ENCODE data around the gene TMED4.

Gene TMED4

GRCh38 chr7:44617225-44617890 lies 35.3 kb upstream of the TMED4 start:
- peak overlapping the region; percentile 30; the same call in 1 of the 2 replicates for H3K27ac ChIP-seq (ENCODE audit: low read length)
- no peaks in the 10 kb centered on the region for H3K9me3 ChIP-seq (replicated peaks; ENCODE audit: insufficient read depth, low read length)
- H3K4me1 ChIP-seq (ENCODE audit: low read length) = peaks cover 22% of the 10 kb centered on the region
- H2AFZ ChIP-seq (ENCODE audit: low read length) = no peak overlapping the region
- H3K4me3 ChIP-seq (ENCODE audit: low read length) = no peak overlapping the region
- DNase-seq = no peak
- H3K9ac ChIP-seq (ENCODE audit: low read length) = no peak overlapping the region
- H3K4me2 ChIP-seq (ENCODE audit: low read depth, low read length) = 0 out of 2 replicates have a peak overlapping the region, but pooled peaks have one; percentile 11
- no peaks in the 10 kb centered on the region for H3K27me3 ChIP-seq (replicated peaks; ENCODE audit: insufficient read depth, low read length)
- TF ChIP-seq EZH2 (optimal IDR thresholded peaks at IDR 0.05; ENCODE audit: low read depth, low read length) (no peak), EZH2phosphoT487 (IDR thresholded peaks at IDR 0.05; ENCODE audit: low read length) (no peak)
- TF ChIP-seq, protein P1, sequence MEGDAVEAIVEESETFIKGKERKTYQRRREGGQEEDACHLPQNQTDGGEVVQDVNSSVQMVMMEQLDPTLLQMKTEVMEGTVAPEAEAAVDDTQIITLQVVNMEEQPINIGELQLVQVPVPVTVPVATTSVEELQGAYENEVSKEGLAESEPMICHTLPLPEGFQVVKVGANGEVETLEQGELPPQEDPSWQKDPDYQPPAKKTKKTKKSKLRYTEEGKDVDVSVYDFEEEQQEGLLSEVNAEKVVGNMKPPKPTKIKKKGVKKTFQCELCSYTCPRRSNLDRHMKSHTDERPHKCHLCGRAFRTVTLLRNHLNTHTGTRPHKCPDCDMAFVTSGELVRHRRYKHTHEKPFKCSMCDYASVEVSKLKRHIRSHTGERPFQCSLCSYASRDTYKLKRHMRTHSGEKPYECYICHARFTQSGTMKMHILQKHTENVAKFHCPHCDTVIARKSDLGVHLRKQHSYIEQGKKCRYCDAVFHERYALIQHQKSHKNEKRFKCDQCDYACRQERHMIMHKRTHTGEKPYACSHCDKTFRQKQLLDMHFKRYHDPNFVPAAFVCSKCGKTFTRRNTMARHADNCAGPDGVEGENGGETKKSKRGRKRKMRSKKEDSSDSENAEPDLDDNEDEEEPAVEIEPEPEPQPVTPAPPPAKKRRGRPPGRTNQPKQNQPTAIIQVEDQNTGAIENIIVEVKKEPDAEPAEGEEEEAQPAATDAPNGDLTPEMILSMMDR (IDR thresholded peaks at IDR 0.05; ENCODE audit: low read length) = no peak
- peaks cover 10% of the 10 kb centered on the region; the same call in 1 of the 2 replicates for H4K20me1 ChIP-seq (ENCODE audit: insufficient read depth, low read length)
- H3F3A ChIP-seq (ENCODE audit: insufficient read depth, low read length) = peaks cover 16% of the 10 kb centered on the region
- H3K9me2 ChIP-seq (replicated peaks; ENCODE audit: insufficient read depth, low read length) = no peaks in the 10 kb centered on the region
- peaks cover 8% of the 10 kb centered on the region; the same call in 1 of the 2 replicates for H3K36me3 ChIP-seq (replicated peaks; ENCODE audit: insufficient read depth, low read length)
- H3K79me2 ChIP-seq (ENCODE audit: low read length) = peaks cover 97% of the 10 kb centered on the region

DNA sequence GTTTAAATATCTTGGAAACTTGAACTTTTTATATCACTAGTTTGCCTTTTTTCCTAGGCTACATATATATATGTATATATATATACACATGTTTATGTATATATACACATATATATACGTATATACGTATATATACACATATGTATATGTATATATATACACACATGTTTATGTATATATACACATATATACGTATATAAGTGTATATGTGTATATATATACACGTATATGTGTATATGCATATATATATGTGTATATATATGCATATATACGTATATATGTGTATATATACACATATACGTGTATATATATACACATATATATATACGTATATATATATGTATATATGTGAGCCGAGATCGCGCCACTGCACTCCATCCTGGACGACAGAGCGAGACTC lies 34.5 kb upstream of the TMED4 start:
- Histone ChIP-seq H3K79me2 (ENCODE audit: low read length) (peaks cover 97% of the 10 kb centered on the region), H3K4me3 (ENCODE audit: low read length) (no peak overlapping the region), H4K20me1 (ENCODE audit: insufficient read depth, low read length) (peaks cover 10% of the 10 kb centered on the region; the same call in 1 of the 2 replicates)

DNA sequence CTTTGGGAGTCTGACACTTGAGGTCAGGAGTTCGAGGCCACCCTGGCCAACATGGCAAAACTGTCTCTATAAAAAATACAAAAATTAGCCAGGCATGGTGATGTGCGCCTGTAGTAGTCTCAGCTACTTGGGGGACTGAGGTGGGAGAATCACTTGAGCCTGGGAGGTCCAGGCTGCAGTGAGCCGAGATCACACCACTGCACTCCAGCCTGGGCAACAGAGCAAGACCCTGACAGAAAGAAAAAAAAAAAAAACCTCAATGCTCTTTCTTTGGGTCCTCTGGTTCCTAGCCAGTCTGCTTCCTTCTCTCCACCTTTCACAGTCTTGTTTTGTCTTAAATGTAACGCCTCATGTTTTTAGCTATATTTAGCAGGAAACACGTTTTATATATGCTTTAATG lies 33.8 kb upstream of the TMED4 start:
- peaks cover 97% of the 10 kb centered on the region for H3K79me2 ChIP-seq (ENCODE audit: low read length)
- H3K4me3 ChIP-seq (ENCODE audit: low read length) = no peak overlapping the region
- no peak for DNase-seq
- H3K9me3 ChIP-seq (replicated peaks; ENCODE audit: insufficient read depth, low read length) = no peaks in the 10 kb centered on the region
- H3K27me3 ChIP-seq (replicated peaks; ENCODE audit: insufficient read depth, low read length) = no peaks in the 10 kb centered on the region
- H3K4me2 ChIP-seq (ENCODE audit: low read depth, low read length) = no peak overlapping the region
- TF ChIP-seq, protein P1 (IDR thresholded peaks at IDR 0.05; ENCODE audit: low read length) = no peak
- TF ChIP-seq EZH2 (optimal IDR thresholded peaks at IDR 0.05; ENCODE audit: low read depth, low read length) (no peak), EZH2phosphoT487 (IDR thresholded peaks at IDR 0.05; ENCODE audit: low read length) (no peak)
- peaks cover 8% of the 10 kb centered on the region; the same call in 1 of the 2 replicates for H3K36me3 ChIP-seq (replicated peaks; ENCODE audit: insufficient read depth, low read length)
- H4K20me1 ChIP-seq (ENCODE audit: insufficient read depth, low read length) = peaks cover 10% of the 10 kb centered on the region; the same call in 1 of the 2 replicates
- no peak overlapping the region for H3K9ac ChIP-seq (ENCODE audit: low read length)
- H3K9me2 ChIP-seq (replicated peaks; ENCODE audit: insufficient read depth, low read length) = no peaks in the 10 kb centered on the region
- peaks cover 15% of the 10 kb centered on the region for H3K4me1 ChIP-seq (ENCODE audit: low read length)
- H2AFZ ChIP-seq (ENCODE audit: low read length) = no peak overlapping the region
- no peak overlapping the region for H3K27ac ChIP-seq (ENCODE audit: low read length)
- H3F3A ChIP-seq (ENCODE audit: insufficient read depth, low read length) = peaks cover 8% of the 10 kb centered on the region; the same call in 1 of the 2 replicates

More for the DNA sequence above, 34.5 kb upstream of the TMED4 start:
- Histone ChIP-seq H2AFZ (ENCODE audit: low read length) (no peak overlapping the region), H3K36me3 (replicated peaks; ENCODE audit: insufficient read depth, low read length) (peaks cover 8% of the 10 kb centered on the region; the same call in 1 of the 2 replicates), H3K9me2 (replicated peaks; ENCODE audit: insufficient read depth, low read length) (no peaks in the 10 kb centered on the region), H3K4me1 (ENCODE audit: low read length) (peaks cover 15% of the 10 kb centered on the region), H3K27ac (ENCODE audit: low read length) (no peak overlapping the region), H3K9me3 (replicated peaks; ENCODE audit: insufficient read depth, low read length) (no peaks in the 10 kb centered on the region), H3K27me3 (replicated peaks; ENCODE audit: insufficient read depth, low read length) (no peaks in the 10 kb centered on the region), H3F3A (ENCODE audit: insufficient read depth, low read length) (peaks cover 8% of the 10 kb centered on the region; the same call in 1 of the 2 replicates), H3K9ac (ENCODE audit: low read length) (no peak overlapping the region), H3K4me2 (ENCODE audit: low read depth, low read length) (no peak overlapping the region)
- DNase-seq = no peak
- TF ChIP-seq EZH2 (optimal IDR thresholded peaks at IDR 0.05; ENCODE audit: low read depth, low read length) (no peak), EZH2phosphoT487 (IDR thresholded peaks at IDR 0.05; ENCODE audit: low read length) (no peak)
- TF ChIP-seq, protein P1 (IDR thresholded peaks at IDR 0.05; ENCODE audit: low read length) = no peak
